Erythroblast (primary cell): ENCODE data around the gene FBXO39.
"Not testable (repeated sequence)": the region's sequence is repeated elsewhere in the genome, so short reads cannot be mapped to it uniquely, and the experiment has no call there.

Source experiments
- DNase-seq, 2 experiments: peaks; one replicate each; lab custom pipeline; 2025; lab: John Stamatoyannopoulos, UW
- GATA1 ChIP-seq: IDR thresholded peaks from 2 replicates; pipeline ENCODE4 v1.6.1; 2011; ENCODE audit warnings: low read depth, mild to moderate bottlenecking, control low read depth, low read length, moderate library complexity
- POLR2A ChIP-seq: IDR thresholded peaks from 2 replicates; pipeline ENCODE4 v1.6.1; 2011; ENCODE audit warnings: mild to moderate bottlenecking, low read length

Gene FBXO39

GRCh38 chr17:6775871-6776405 lies at the start of gene FBXO39:
Gene FBXO39, plus strand, starts transcription at chr17:6776215. Its CDS starts 3,654 bp downstream, at chr17:6779869.
- TF ChIP-seq POLR2A: no peak
- TF ChIP-seq GATA1: no peak
- DNase-seq: no peak

GRCh38 chr17:6729531-6729930 lies 46.5 kb upstream of the FBXO39 start:
- DNase-seq: no peak
- TF ChIP-seq GATA1: no peak
- no peak for TF ChIP-seq POLR2A

GRCh38 chr17:6746665-6747064 lies 29.4 kb upstream of the FBXO39 start:
- DNase-seq: not testable (repeated sequence)

DNA sequence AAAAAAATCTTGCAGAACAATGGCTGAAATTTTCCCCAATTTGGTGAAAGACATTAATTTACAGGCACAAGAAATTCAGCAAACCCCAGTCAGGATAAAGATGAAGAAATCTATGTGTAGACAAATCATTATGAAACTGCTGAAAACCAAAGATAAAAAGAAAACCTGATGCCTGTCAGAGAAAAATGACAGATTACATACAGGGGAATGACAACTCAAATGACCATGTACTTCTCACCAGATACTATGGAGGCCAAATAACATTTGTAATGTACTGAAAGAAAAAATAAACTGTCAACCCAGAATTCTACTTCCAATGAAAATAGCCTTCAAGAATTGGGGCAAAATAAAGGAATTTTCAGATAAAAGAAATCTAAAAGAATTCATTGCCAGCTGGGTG lies 27.4 kb upstream of the FBXO39 start:
- TF ChIP-seq GATA1: no peak
- TF ChIP-seq POLR2A: no peak

DNA sequence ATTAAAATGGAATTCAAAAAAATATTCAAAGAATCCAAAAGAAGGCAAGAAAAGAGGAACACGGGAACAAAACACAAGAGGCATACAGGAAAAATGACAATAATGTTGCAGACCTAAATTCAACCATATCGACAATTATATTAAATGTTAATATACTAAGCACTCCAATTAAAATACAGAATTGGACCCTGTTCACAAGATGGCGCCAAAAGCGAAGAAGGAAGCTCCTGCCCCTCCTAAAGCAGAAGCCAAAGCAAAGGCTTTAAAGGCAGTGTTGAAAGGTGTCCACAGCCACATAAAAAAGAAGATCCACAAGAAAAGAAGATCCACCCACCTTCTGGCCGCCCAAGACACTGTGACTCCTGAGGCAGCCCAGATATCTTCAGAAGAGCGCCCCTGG lies 26.5 kb upstream of the FBXO39 start:
- no peak for TF ChIP-seq POLR2A
- TF ChIP-seq GATA1: no peak
- DNase-seq: no peak

More for the DNA sequence above, 27.4 kb upstream of the FBXO39 start:
- no peak for DNase-seq

- TF ChIP-seq POLR2A: no peak
- no peak for TF ChIP-seq GATA1
- no peak for DNase-seq
Measured at GRCh38 chr17:6752068-6752909, 23.7 kb upstream of the FBXO39 start.

GRCh38 chr17:6753006-6753445 lies 23.0 kb upstream of the FBXO39 start:
- no peak for TF ChIP-seq GATA1
- TF ChIP-seq POLR2A: no peak
- DNase-seq: peak in 1 of 2 experiments; percentile 3

DNA sequence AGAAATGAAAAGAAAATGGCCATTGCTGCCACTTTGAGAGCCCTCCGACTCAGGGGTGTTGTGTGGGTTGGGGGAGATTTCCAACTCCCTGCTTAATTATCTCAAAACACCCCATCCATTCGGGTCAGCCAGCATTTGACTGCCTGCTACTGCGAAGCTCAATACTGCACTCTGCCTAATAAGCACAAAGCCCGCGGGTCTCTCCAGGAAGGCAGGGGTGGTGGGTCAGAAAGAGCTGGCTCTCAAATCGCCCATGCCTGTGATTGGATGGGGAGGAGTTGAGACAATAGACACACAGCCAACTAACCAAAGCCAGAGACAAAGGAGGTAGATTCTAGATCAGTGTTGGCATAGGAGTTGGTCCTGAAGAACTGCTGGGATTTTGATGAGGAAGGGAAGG lies 22.5 kb upstream of the FBXO39 start:
- TF ChIP-seq POLR2A (no peak), GATA1 (no peak)
- DNase-seq: no peak

DNA sequence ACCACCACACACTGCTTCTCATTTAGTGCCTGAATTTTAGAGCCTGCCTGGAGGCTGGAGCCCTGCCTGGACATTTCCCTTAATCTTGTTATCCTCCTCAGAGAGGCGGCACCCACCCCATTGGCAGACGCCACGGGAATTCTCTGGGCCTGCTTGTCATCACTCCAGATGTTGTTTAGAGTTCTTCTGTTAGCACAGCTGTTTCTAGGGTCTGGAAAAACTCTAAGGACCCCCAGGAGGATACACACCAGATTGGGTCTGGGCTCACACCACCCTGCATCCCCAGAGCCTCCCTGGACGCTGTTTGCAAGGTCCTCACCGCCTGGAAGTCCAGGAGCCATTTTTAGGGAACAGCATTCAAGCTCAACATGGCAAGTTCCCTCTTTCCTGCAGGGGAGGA lies 20.7 kb upstream of the FBXO39 start:
- TF ChIP-seq GATA1 (no peak), POLR2A (no peak)
- no peak for DNase-seq

DNA sequence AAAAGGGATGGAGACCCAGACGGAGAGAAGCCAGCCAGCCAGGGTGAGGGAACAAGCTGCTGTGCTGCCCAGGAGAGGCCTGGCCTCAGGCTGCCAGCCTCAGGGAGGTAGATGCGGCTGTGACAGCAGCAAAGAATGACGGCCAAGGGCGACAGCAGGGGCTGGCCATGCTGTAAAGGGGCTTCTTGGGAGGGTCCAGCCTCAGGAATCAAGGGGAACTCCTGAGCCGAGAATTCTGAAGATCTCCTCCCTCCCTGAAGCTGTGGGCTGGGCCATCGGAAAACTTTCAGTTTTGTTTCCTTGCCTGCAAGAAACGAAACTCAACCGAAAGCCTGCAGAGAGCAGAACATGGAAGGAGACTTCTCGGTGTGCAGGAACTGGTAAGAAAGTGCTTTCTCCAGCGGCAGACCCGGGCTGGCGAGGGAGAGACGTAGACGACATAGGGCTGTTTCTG lies 20.3 kb upstream of the FBXO39 start, which contains the start of gene XAF1:
Gene XAF1, plus strand, starts transcription at position 316 of the 454 bp plus-strand sequence. Its CDS starts 33 bp downstream, at position 349.
- peak; percentile 34 to 49 for DNase-seq
- no peak for TF ChIP-seq GATA1
- no peak for TF ChIP-seq POLR2A

DNA sequence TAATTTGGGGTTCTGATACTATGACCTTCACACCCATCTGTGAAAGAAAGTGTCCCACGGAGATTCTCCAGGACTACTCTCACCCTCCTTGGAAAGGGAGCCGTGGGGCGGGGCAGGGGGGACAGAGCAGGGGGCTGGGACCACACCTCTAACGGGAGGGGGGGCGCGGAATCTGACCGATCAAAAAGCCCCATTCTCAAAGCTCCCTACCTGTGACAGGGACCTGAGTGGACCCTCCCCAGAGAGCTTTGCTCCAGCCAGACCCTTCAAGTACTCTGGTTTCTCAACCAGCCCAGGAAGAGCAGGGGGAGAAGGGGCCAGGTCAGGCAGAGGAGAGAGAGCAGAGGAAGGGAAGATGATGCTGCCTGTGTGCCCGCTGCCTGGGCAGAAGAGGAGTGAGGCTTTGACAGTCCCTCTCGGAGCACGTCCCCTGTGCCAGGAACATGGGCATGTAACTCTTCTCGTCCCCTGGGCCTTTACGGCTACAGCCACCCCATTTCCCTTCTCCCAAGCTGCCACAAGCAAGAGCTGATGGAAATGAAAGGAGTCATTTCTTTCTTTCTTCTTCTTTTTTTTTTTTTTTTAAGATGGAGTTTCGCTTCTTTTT lies 19.5 kb upstream of the FBXO39 start:
- no peak for TF ChIP-seq GATA1
- no peak for TF ChIP-seq POLR2A

DNA sequence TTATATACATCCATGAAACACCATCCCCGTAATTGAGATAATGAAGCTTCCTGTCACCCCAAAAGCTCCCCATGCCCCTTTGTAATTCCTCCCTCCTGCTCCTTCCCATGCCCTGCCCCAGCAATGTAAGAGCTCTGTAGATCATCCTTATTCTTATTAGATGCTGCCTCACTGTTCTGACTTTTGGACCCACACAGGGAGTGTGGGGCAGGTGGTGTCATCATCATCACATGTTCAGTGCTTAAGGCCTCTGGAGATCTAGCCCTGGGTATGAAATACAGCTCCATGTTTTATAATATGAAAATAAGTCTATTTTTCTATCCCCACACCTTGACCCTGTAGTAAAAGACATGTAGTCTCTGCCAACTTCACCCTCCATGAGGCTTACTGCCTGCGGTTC lies 18.3 kb upstream of the FBXO39 start:
- TF ChIP-seq GATA1 (no peak), POLR2A (no peak)
- no peak for DNase-seq

More for the DNA sequence above, 19.5 kb upstream of the FBXO39 start:
- DNase-seq: no peak

GRCh38 chr17:6761779-6762178 lies 14.2 kb upstream of the FBXO39 start:
- no peak for DNase-seq
- TF ChIP-seq GATA1: no peak
- no peak for TF ChIP-seq POLR2A

GRCh38 chr17:6768447-6768846 lies 7.6 kb upstream of the FBXO39 start:
- no peak for TF ChIP-seq GATA1
- no peak for TF ChIP-seq POLR2A
- no peak for DNase-seq

- no peak for TF ChIP-seq GATA1
- no peak for TF ChIP-seq POLR2A
- no peak for DNase-seq
Measured at GRCh38 chr17:6772016-6772415, 4.0 kb upstream of the FBXO39 start.

DNA sequence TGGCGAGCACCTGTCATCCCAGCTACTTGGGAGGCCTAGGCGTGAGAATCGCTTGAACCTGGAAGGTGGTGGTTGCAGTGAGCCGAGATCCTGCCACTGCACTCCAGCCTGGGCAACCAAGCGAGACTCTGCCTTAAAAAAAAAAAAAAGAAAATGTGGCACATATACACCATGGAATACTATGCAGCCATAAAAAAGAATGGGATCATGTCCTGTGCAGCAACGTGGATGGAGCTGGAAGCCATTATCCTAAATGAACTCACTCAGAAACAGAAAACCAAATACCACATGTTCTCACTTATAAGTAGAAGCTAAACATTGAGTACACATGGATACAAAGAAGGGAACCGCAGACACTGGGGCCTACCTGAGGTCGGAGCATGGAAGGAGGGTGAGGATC lies 1.1 kb upstream of the FBXO39 start:
- not testable (repeated sequence) for DNase-seq
